HG02938 (cell line): ENCODE results near the gene GPR162.

Experiments
- ATAC-seq: cut with Tn5 transposase; IDR thresholded peaks from one replicate; pipeline ENCODE4 v1.9.1; 2021; ENCODE audit warnings: mild to moderate bottlenecking, moderate library complexity; ENCODE audit not compliant: unreplicated experiment

Gene GPR162

GRCh38 chr12:6786416-6787094 lies 35.1 kb upstream of the GPR162 start:
- ATAC-seq, result no peak

- no peak for ATAC-seq
These were observed 34.3 kb upstream of the GPR162 start for GRCh38 chr12:6787309-6787708.

- no peak for ATAC-seq
These were observed 32.4 kb upstream of the GPR162 start, which contains the start of gene CD4 for GRCh38 chr12:6788972-6789924. CD4 (plus strand) TSS chr12:6789528; CDS start chr12:6800139, 10,611 bp downstream.

DNA sequence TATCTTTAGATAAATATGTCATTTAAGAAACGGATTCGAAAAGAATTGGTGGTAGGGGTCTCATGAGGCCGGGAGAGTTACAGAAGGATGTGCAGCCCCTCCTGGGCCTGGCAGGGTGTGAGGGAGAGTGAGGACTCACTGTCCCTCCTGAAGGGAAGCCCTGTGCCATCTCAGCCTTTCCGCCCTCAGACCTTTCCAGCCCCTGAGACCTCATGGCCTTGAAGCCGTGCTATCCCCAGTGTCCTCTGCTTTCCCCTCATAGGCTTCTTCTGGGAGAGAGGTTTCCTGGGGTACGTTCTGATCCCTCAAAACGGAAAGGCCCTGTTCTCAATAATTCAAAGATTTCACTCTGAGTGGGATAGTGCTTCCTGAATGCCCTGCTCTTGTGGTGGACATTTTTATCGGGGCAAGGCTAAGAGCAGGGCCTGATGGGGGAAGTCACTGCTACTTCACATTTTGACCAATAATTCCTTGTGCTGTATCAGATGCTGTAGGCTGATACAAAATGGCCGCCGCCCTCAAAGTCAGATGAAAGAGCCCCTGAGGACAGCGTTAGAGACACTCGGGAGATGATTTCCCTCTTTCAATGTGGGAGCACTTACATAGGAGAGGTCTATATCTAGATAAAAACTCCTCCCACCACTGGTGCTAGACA lies 31.0 kb upstream of the GPR162 start:
- ATAC-seq, result no peak

GRCh38 chr12:6791931-6792520 lies 29.6 kb upstream of the GPR162 start:
- ATAC-seq, result no peak

GRCh38 chr12:6792522-6793201 lies 29.0 kb upstream of the GPR162 start:
- ATAC-seq, result no peak

DNA sequence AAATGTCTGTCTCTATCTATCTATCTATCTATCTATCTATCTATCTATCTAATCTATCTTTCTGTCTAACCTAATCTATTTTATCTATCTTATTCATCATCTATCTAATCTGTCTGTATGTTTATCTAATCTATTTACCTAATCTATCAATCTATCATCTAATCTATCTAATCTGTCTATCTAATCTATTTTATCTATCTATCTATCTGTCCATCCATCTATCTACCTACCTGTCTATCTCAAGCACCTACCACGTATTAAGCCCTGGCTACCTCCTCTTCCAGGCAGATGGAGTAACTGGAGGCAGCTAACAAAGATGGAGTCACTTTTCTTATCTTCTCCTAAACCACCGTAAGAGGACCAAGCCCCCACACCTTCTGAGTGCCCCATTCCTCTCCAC lies 26.5 kb upstream of the GPR162 start:
- ATAC-seq, result no peak

- no peak for ATAC-seq
These were observed 25.0 kb upstream of the GPR162 start for GRCh38 chr12:6796576-6796975.

DNA sequence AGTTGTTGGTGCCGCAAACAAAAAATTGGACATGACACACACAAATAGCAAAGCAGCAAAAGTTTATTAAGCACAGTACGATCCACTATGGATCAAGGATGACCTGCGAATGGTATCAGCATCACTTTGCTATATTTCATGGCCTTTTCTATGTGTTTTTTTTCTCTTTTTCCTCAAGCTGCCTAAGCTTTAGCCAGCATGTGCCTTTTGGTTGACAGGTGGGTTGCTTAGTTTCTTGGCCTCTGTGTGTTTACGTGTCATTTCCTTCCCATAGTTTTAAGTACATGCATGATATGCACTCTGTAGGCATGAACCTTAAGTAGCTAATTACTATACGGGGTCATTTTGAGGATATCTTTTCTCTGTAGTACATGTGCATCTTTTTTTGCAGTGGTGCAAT lies 22.5 kb upstream of the GPR162 start:
- ATAC-seq, result no peak

DNA sequence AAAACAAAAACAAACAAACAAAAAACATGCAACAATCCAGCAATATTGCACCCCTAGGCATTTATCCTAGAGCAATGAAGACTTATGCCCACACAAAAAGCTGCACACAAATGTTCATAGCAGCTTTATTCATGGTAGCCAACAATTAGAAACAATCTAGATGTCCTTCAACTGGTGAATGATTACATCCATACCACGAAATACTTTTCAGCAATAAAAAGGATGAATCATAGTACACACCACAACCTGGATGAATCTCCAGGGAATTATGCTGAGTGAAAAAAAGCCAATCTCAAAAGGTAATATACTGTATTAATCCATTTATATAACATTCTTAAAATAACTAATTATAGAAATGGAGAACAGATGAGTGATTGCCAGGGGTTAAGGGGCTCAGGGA lies 14.5 kb upstream of the GPR162 start:
- ATAC-seq, result no peak

GRCh38 chr12:6809056-6809455 lies 12.6 kb upstream of the GPR162 start:
- no peak for ATAC-seq

- ATAC-seq, result no peak
These were observed 10.9 kb upstream of the GPR162 start for GRCh38 chr12:6810758-6811157.

GRCh38 chr12:6813363-6813762 lies 8.3 kb upstream of the GPR162 start:
- ATAC-seq, result no peak

- ATAC-seq, result no peak
These were observed 5.0 kb upstream of the GPR162 start for GRCh38 chr12:6816598-6816997.

DNA sequence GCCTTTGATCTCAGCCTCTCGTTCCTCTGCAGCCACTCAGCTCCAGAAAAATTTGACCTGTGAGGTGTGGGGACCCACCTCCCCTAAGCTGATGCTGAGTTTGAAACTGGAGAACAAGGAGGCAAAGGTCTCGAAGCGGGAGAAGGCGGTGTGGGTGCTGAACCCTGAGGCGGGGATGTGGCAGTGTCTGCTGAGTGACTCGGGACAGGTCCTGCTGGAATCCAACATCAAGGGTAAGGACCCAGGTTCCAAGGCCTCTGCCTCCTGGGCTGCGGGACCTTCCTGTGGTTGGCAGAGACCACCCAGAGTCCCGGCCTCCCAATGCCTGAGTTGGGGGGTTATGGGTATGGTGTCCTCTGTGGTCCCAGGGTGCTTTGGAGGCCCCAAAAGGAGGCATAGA lies 4.5 kb upstream of the GPR162 start:
- no peak for ATAC-seq

GRCh38 chr12:6817662-6818157 lies 3.9 kb upstream of the GPR162 start:
- no peak for ATAC-seq

DNA sequence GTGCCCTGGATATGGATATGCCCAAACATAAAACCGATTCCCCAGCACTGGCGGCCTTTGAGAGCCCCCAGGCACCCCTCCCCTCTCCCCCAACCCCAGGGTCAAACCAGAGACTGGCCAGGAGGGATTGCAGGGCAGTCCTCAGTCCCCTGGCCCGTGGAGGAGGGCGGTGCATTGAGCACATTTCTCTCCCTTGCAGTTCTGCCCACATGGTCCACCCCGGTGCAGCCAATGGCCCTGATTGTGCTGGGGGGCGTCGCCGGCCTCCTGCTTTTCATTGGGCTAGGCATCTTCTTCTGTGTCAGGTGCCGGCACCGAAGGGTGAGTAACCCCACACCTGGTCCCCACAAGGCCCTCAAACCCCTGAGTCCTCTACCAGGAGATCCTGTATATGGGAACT lies 3.4 kb upstream of the GPR162 start:
- ATAC-seq, result no peak

- no peak for ATAC-seq
These were observed 3.0 kb upstream of the GPR162 start for GRCh38 chr12:6818645-6819044.

DNA sequence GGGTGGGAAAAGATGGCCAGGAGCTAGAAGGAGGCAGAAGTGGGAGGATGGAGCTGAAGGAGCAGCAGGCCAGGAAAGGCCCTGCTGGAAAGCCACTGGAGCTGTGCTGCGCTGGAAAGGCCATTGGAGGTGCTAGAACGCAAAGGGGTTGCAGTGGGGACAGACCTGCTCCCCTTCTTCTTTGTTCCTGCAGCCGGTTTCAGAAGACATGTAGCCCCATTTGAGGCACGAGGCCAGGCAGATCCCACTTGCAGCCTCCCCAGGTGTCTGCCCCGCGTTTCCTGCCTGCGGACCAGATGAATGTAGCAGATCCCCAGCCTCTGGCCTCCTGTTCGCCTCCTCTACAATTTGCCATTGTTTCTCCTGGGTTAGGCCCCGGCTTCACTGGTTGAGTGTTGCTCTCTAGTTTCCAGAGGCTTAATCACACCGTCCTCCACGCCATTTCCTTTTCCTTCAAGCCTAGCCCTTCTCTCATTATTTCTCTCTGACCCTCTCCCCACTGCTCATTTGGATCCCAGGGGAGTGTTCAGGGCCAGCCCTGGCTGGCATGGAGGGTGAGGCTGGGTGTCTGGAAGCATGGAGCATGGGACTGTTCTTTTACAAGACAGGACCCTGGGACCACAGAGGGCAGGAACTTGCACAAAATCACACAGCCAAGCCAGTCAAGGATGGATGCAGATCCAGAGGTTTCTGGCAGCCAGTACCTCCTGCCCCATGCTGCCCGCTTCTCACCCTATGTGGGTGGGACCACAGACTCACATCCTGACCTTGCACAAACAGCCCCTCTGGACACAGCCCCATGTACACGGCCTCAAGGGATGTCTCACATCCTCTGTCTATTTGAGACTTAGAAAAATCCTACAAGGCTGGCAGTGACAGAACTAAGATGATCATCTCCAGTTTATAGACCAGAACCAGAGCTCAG lies 2.3 kb upstream of the GPR162 start:
- ATAC-seq, result no peak
